ENCODE data around the gene FAM110A. TPM values are rescaled to one million over a fixed set of nuclear protein-coding genes. Genes with fewer than 3 reads are reported as not detected.

Gene FAM110A
- total and polyA plus RNA-seq, 9 of the 15 experiments (the other 6 are each of a cell fraction or from before 2014, with no cell fraction given) = 0.73 to 15.5 (median 3.6) TPM

DNA sequence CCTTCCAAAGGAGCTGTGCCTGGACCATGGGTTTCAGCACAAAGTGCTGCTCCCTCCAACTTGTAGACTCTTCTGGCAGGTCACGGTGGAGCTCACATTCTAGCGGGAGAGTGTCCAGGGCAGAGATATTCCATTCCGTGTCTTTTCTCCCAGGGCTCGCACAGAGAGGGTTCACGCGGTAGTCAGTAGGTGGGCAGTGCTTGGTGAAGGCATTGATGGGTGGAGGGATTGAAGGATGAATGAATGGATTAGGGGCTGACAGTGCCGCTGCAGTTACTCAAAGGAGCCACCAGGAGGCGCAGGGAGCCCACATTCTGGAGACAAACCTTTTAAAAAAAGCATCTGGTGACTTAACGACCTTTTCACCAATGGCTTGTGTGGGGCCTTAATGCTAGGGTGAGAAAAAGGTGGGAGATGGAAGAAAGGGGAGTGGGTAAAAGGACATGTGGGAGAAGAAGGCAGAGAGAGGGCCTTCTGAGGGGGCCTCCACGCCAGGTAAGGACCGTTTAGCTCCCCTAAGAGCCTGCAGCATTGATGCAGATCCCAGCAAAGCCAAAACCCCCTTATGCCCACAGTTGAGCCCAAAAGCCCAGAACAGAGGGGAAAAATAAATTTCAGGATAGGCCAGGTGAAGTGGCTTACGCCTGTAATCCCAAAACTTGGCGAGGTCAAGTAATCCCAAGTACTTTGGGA is 17.5 kb upstream of the FAM110A start (continued):
- TF ChIP-seq U2AF1 (optimal IDR thresholded peaks at IDR 0.05; ENCODE audit: low read depth, low read length) (no peak), ZNF699 (CRISPR knock-in tag; IDR thresholded peaks at IDR 0.05; ENCODE audit: insufficient replicate concordance) (no peak), TEAD1 (CRISPR knock-in tag; IDR thresholded peaks at IDR 0.05) (peak in 1 of 2 experiments; percentile 39; a peak in 1 of 4 replicates), NUFIP1 (IDR thresholded peaks at IDR 0.05; ENCODE audit: partially characterized antibody) (no peak), SNRNP70 (optimal IDR thresholded peaks at IDR 0.05; ENCODE audit: low read depth, low read length) (no peak), ZKSCAN8 (CRISPR knock-in tag; IDR thresholded peaks at IDR 0.05) (no peak), ZNF384 (IDR thresholded peaks at IDR 0.05; ENCODE audit: low read depth, low read length) (peak; percentile 89)
- TF ChIP-seq, protein P1, sequence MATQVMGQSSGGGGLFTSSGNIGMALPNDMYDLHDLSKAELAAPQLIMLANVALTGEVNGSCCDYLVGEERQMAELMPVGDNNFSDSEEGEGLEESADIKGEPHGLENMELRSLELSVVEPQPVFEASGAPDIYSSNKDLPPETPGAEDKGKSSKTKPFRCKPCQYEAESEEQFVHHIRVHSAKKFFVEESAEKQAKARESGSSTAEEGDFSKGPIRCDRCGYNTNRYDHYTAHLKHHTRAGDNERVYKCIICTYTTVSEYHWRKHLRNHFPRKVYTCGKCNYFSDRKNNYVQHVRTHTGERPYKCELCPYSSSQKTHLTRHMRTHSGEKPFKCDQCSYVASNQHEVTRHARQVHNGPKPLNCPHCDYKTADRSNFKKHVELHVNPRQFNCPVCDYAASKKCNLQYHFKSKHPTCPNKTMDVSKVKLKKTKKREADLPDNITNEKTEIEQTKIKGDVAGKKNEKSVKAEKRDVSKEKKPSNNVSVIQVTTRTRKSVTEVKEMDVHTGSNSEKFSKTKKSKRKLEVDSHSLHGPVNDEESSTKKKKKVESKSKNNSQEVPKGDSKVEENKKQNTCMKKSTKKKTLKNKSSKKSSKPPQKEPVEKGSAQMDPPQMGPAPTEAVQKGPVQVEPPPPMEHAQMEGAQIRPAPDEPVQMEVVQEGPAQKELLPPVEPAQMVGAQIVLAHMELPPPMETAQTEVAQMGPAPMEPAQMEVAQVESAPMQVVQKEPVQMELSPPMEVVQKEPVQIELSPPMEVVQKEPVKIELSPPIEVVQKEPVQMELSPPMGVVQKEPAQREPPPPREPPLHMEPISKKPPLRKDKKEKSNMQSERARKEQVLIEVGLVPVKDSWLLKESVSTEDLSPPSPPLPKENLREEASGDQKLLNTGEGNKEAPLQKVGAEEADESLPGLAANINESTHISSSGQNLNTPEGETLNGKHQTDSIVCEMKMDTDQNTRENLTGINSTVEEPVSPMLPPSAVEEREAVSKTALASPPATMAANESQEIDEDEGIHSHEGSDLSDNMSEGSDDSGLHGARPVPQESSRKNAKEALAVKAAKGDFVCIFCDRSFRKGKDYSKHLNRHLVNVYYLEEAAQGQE (IDR thresholded peaks at IDR 0.05; ENCODE audit: borderline replicate concordance) = peak; percentile 86
- TF ChIP-seq, protein P1 (CRISPR knock-in tag; IDR thresholded peaks at IDR 0.05; ENCODE audit: low read depth) = no peak
